Neutrophil (primary cell): ENCODE measurements around the gene ACTN3.

Experiments used
- H3K27ac ChIP-seq: fragments of 200-600 bp; sonication (generic); 2 replicates; pipeline ENCODE4 v1.5.1; 2016; ENCODE audit warnings: mild to moderate bottlenecking, moderate library complexity
- H3K27me3 ChIP-seq: fragments of 200-600 bp; sonication (generic); 2 replicates; pipeline ENCODE4 v1.6.0; 2016; ENCODE audit warnings: mild to moderate bottlenecking
- H3K36me3 ChIP-seq: fragments of 200-600 bp; sonication (generic); 2 replicates; pipeline ENCODE4 v1.5.1; 2017
- H3K4me1 ChIP-seq, 2 experiments: fragments of 200-600 bp in 1 of 2; sonication (generic) in 1 of 2; 1 replicate in 1 of 2; 2 replicates in 1 of 2; pipeline versions ENCODE4 v1.5.1 to v1.6.1; 2013 to 2016; ENCODE audit warnings: low read depth in 1 of 2, low read length in 1 of 2, mild to moderate bottlenecking in 1 of 2, moderate library complexity in 1 of 2; ENCODE audit not compliant: control insufficient read depth in 1 of 2, insufficient read depth in 1 of 2
- H3K4me3 ChIP-seq, 2 experiments: fragments of 200-600 bp in 1 of 2; sonication (generic) in 1 of 2; 1 replicate in 1 of 2; 2 replicates in 1 of 2; pipeline ENCODE4 v1.5.1; 2013 to 2016; ENCODE audit warnings: low read depth in 1 of 2, low read length in 1 of 2, mild to moderate bottlenecking in 1 of 2, moderate library complexity in 1 of 2
- H3K9me3 ChIP-seq: fragments of 200-600 bp; sonication (generic); 2 replicates; pipeline ENCODE4 v1.5.1; 2016
- TF ChIP-seq, protein P1 (sequence below): fragments of 200-600 bp; sonication (generic); IDR thresholded peaks from 2 replicates; pipeline ENCODE4 v1.5.1; 2016; ENCODE audit warnings: antibody characterized with exemption

The ACTN3 gene

DNA sequence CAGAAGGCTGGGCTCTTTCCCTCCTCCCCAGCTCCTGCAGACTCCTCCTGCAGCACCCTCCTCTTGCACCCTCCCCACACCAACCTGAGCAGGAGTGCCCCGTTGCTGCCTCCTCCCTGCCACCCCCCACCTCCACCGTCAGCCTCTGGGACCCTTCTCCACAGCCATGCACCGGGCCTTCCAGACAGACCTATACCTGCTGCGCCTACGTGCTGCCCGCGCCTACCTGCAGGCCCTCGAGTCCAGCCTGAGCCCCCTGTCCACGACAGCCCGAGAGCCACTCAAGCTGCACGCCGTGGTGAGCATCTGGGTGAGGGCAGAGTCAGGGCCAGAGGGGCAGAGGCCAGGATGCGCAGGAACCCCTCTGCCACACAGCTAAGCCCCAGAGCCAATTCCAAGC is 17.0 kb upstream of the ACTN3 start:
- no peaks in the 10 kb centered on the region for H3K4me1 ChIP-seq
- H3K27ac ChIP-seq: no peak overlapping the region
- H3K36me3 ChIP-seq: peaks cover 54% of the 10 kb centered on the region
- no peak overlapping the region for H3K4me3 ChIP-seq
- H3K9me3 ChIP-seq: no peaks in the 10 kb centered on the region
- TF ChIP-seq, protein P1, sequence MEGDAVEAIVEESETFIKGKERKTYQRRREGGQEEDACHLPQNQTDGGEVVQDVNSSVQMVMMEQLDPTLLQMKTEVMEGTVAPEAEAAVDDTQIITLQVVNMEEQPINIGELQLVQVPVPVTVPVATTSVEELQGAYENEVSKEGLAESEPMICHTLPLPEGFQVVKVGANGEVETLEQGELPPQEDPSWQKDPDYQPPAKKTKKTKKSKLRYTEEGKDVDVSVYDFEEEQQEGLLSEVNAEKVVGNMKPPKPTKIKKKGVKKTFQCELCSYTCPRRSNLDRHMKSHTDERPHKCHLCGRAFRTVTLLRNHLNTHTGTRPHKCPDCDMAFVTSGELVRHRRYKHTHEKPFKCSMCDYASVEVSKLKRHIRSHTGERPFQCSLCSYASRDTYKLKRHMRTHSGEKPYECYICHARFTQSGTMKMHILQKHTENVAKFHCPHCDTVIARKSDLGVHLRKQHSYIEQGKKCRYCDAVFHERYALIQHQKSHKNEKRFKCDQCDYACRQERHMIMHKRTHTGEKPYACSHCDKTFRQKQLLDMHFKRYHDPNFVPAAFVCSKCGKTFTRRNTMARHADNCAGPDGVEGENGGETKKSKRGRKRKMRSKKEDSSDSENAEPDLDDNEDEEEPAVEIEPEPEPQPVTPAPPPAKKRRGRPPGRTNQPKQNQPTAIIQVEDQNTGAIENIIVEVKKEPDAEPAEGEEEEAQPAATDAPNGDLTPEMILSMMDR: no peak
- H3K27me3 ChIP-seq: no peaks in the 10 kb centered on the region

DNA sequence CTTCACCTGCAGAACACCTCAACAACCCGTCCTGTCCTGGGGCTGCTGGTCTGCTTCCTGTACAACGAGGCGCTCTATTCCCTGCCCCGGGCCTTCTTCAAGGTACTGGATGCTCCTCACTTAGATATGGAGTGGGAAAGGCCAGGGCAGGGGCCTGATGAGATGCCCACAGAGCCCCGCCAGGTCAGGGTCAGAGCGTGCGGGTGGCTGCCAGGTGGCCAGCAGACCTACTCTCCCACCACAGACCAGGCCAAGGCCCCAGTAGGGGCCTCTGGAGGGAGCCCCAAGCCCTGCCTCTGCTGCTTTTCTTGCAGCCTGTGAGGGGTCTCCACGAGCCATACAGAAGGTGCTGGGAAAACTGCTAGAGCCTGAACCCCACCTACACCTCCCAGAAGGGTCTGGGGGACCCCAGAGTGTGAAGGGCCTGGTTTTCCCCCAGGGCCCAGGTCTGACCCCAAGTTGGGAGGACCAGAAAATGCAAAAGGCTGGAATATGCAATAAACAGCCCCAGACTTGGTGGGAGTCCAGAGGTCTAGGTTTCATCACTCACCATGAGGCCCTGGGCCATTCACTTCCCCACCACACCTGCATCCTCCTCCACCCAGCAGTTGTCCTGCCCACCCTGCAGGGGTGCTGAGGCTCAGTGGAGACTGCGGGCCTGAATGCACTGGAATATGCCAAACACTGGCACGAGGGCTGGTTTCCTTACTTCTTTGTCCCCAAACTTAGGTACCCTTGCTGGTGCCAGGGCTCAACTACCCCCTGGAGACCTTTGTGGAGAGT is 15.6 kb upstream of the ACTN3 start:
- TF ChIP-seq, protein P1: no peak
- no peaks in the 10 kb centered on the region for H3K4me1 ChIP-seq
- H3K4me3 ChIP-seq: no peak overlapping the region
- H3K27ac ChIP-seq: no peak overlapping the region
- peaks cover 56% of the 10 kb centered on the region for H3K36me3 ChIP-seq
- H3K9me3 ChIP-seq: no peaks in the 10 kb centered on the region
- H3K27me3 ChIP-seq: no peaks in the 10 kb centered on the region

DNA sequence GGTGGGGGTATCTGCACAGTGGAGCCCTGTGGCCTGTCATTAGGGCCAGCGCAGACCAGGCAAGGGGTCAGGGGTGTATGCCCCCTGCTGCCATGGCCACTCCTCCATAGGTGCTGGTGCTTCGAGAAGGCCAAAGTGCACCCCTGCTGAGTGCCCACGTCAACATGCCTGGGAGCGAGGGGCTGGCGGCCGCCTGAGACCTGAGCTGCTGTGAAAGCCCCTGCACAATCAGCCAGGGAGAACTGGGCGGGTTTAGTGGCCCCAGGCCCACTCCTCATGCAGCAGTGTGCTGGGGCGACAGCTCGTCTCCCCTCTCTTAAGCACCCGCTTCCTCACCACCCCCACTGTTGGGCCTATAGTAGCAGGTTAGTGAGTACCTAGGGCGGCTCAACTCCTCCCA is 14.9 kb upstream of the ACTN3 start:
- no peaks in the 10 kb centered on the region for H3K4me1 ChIP-seq
- no peak overlapping the region for H3K27ac ChIP-seq
- no peak overlapping the region for H3K4me3 ChIP-seq
- H3K36me3 ChIP-seq: peaks cover 55% of the 10 kb centered on the region
- H3K9me3 ChIP-seq: no peaks in the 10 kb centered on the region
- TF ChIP-seq, protein P1: no peak
- no peaks in the 10 kb centered on the region for H3K27me3 ChIP-seq

DNA sequence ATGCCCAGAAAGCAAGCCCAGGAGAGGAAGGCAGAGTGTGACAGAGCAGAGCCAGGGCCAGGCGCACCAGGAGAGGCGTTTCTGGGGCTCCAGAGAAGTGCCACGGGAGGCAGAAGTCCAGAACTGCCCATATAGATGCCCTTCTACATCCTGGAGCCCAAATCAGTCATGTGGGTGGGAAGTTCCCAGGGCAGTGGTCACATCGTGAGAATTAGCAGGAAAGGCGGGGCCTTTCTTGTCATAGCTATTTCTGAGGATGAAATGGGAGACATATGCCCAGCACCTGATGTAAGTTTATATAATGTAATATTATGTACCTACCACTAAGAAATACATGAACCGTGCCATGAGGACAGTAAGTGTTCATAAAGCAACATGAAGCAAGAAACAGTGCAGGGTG is 13.9 kb upstream of the ACTN3 start:
- Histone ChIP-seq H3K4me1 (no peaks in the 10 kb centered on the region), H3K9me3 (no peaks in the 10 kb centered on the region), H3K27ac (no peak overlapping the region), H3K36me3 (peaks cover 55% of the 10 kb centered on the region), H3K27me3 (no peaks in the 10 kb centered on the region), H3K4me3 (no peak overlapping the region)
- TF ChIP-seq, protein P1: no peak

DNA sequence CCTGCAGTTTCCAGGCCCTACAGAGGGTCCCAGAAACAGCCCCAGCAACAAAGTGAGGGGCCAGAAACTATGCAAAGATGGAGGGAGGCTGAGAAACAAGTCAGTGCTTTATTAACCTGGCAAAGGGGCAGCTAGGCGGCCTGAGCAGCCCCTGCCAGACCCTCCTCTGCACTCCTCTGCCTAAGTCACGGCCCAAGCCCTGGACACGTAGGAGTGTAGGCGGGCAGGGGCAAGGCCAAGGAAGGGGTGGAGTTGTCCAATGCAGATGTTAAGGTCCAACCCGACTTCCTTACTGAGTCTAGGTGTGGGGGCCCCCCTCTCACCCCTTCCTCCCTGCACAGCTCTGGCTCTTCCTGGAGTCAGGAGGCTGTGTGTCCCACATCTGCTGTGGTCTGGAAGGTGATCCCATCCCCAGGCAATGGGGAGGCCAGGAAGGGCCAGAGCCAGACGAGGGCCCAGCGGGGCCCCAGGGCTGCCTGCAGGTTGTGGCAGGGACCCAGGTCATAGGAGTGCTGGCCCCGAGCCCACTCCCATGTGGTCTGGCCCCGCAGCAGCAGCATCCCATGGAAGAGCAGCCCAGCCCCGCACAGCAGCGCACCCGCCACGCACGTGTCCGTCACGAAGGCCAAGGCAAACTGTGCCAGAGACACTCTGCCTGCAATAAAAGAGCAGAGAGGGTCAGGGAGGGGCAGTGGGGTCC is 7.4 kb upstream of the ACTN3 start:
- H3K4me1 ChIP-seq: peaks cover 11% of the 10 kb centered on the region in 2 experiments
- H3K4me3 ChIP-seq: no peak overlapping the region
- TF ChIP-seq, protein P1: no peak
- H3K36me3 ChIP-seq: peaks cover 40% of the 10 kb centered on the region
- H3K9me3 ChIP-seq: no peaks in the 10 kb centered on the region
- H3K27me3 ChIP-seq: no peaks in the 10 kb centered on the region
- H3K27ac ChIP-seq: no peak overlapping the region
